ENCODE measurements around the gene AP2A1. TPM values are rescaled to one million over a fixed set of nuclear protein-coding genes. Genes with fewer than 3 reads are reported as not detected.
"Not testable (repeated sequence)": the region's sequence is repeated elsewhere in the genome, so short reads cannot be mapped to it uniquely, and the experiment has no call there.

AP2A1 gene
- total RNA-seq, 2 experiments from 2014 or later, result 85.3 to 102 TPM

GRCh38 chr19:49816590-49816989, 49.8 kb downstream of the AP2A1 start:
- Mint-ChIP-seq H3K9me3 (ENCODE audit: low read depth) (no peaks in the 10 kb centered on the region), H3K4me3 (no peak overlapping the region)
- ATAC-seq, result no peak

GRCh38 chr19:49817964-49818648, 51.3 kb downstream of the AP2A1 start, which contains the start of gene MED25:
Gene MED25, plus strand, starts transcription at chr19:49818289. Its CDS starts 53 bp downstream, at chr19:49818342.
- Mint-ChIP-seq H3K9me3 (ENCODE audit: low read depth) (no peaks in the 10 kb centered on the region), H3K36me3 (peaks cover 5% of the 10 kb centered on the region), H3K4me1 (peaks cover 31% of the 10 kb centered on the region), H3K27me3 (no peaks in the 10 kb centered on the region), H3K4me3 (peak within 1 kb of the TSS; percentile 90), H3K27ac (peak within 1 kb of the TSS; percentile 99)
- CTCF ChIA-PET, result interaction anchor here (0.9 to 2.9 kb wide), 2 partner anchors 30 to 50 kb away, joined by 4 to 13 read pairs; no protein-coding TSS in a partner anchor
- ATAC-seq (peak; percentile 66), DNase-seq (peak; percentile 89)

More at GRCh38 chr19:49816590-49816989, 49.8 kb downstream of the AP2A1 start:
- no peak overlapping the region for H3K27ac Mint-ChIP-seq
- H3K36me3 Mint-ChIP-seq, result peaks cover 4% of the 10 kb centered on the region
- DNase-seq, result no peak
- H3K27me3 Mint-ChIP-seq, result no peaks in the 10 kb centered on the region
- CTCF ChIA-PET, result no interaction called here
- H3K4me1 Mint-ChIP-seq, result peaks cover 38% of the 10 kb centered on the region

DNA sequence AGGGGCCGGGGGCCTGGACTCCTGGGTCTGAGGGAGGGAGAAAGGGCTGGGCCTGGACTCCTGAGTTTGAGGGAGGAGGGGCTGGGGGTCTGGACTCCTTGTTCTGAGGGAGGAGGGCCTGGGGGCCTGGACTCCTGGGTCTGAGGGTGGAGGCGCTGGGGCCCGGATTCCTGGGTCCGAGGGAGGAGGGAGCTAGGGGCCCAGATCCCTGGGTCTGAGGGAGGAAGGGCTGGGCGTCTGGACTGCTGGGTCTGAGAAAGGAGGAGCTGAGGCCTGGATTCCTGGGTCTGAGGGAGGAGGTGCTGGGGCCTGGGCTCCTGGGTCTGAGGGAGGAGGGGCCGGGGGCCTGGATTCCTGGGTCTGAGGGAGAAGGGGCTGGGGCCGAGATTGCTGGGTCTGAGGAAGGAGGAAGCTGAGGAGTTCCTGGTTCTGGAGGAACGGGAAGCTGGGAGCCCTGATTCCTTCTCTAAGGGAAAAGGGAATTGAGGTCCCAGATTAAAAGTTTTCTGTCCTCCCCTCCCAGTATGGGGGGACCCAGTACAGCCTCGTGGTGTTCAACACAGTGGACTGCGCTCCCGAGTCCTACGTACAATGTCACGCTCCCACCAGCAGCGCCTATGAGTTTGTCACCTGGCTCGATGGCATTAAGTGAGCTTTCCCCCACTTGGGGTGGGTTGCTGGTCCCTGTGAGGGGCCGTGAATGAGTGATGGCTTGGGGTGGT, 52.0 kb downstream of the AP2A1 start:
- Mint-ChIP-seq H3K27me3 (no peaks in the 10 kb centered on the region), H3K36me3 (peaks cover 10% of the 10 kb centered on the region), H3K4me1 (peaks cover 28% of the 10 kb centered on the region), H3K9me3 (ENCODE audit: low read depth) (no peaks in the 10 kb centered on the region), H3K4me3 (peak overlapping the region; percentile 90), H3K27ac (peak overlapping the region; percentile 99)
- CTCF ChIA-PET, result interaction anchor here (0.8 to 2.9 kb wide), 2 partner anchors 9 to 29 kb away, joined by 3 to 13 read pairs; no protein-coding TSS in a partner anchor
- no peak for ATAC-seq
- DNase-seq, result no peak

DNA sequence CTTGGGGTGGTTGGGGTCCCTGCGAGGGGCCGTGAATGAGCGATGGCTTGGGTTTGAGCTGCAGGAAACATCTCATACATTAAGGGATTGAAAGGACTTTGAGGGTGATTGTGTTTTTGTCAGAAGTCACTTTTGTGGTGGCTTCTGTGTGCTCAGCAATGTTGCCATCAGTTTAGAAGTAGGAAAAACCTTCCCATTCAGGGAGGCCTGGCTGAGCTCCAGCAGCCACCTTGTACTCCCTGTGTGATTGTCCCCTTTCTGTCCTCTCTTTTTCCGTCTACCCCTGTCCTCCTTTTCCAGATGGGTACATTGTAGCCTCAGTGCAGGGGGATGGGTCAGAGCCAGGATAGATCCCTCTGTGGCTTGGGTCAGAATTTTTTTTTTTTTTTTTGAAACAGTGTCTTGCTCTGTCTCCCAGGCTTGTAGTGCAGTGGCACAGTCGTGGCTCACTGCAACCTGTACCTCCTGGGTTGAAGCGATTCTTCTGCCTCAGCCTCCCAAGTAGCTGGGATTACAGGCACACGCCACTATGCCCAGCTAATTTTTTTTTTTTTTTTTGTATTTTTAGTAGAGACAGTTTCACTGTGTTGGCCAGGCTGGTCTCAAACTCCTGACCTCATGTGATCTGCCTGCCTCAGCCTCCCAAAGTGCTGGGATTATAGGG, 52.8 kb downstream of the AP2A1 start:
- H3K4me1 Mint-ChIP-seq, result peaks cover 22% of the 10 kb centered on the region
- H3K36me3 Mint-ChIP-seq, result not testable (repeated sequence)

DNA sequence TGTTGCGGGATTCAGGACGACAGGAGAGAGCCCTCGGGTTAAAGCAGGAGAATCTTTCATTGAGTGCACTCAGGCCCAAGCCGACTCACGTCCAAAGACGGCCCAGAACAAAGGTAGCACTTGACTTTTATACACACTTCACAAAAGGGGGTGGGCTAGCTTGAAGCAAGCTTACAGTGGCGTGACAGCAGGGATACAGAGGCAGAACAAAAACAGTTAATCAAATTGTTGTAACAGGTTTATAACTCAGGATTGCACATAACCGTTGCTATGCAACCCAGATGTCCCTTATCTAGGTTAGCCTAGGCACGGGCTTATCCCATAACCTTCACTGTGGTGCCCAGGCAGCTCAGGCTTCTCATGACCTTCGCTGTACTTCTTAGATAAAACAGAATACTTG, 53.3 kb downstream of the AP2A1 start:
- CTCF ChIA-PET, result interaction anchor here (2.9 kb wide), 1 partner anchor 28 kb away, joined by 13 read pairs; no protein-coding TSS in a partner anchor
- DNase-seq (no peak), ATAC-seq (no peak)
- Mint-ChIP-seq H3K27ac (no peak overlapping the region), H3K9me3 (ENCODE audit: low read depth) (no peaks in the 10 kb centered on the region), H3K27me3 (no peaks in the 10 kb centered on the region), H3K36me3 (peaks cover 10% of the 10 kb centered on the region), H3K4me3 (peak overlapping the region; percentile 4), H3K4me1 (peaks cover 20% of the 10 kb centered on the region)

More for the DNA sequence above, 52.8 kb downstream of the AP2A1 start:
- H3K4me3 Mint-ChIP-seq, result peak overlapping the region; percentile 90
- ATAC-seq; DNase-seq; H3K27me3 Mint-ChIP-seq; H3K9me3 Mint-ChIP-seq (ENCODE audit: low read depth): not testable (repeated sequence)
- CTCF ChIA-PET, result interaction anchor here (0.8 to 2.9 kb wide), 2 partner anchors 10 to 28 kb away, joined by 3 to 13 read pairs; no protein-coding TSS in a partner anchor
- peak overlapping the region; percentile 99 for H3K27ac Mint-ChIP-seq

DNA sequence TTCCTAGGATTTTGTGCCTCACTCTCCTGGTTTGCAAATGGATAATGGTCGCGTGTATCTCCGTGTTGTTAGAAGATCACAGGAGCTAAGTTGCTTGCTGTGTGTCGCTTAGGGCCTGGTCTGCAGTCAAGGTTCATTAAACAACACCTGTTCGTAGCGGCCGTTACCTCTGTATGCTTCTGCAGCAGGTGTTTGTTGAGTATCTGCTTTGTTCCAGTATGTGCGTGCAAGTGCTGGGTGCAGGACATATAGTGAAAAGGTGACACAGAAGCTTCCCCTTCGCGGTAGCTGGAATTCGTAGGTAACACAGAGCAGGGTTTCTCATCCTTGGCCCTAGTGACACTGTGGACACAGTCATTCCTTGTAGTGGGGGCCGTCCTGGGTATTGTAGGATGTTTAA, 56.7 kb downstream of the AP2A1 start:
- Mint-ChIP-seq H3K36me3 (peaks cover 8% of the 10 kb centered on the region), H3K4me1 (peaks cover 14% of the 10 kb centered on the region), H3K27ac (no peak overlapping the region), H3K9me3 (ENCODE audit: low read depth) (no peaks in the 10 kb centered on the region), H3K27me3 (no peaks in the 10 kb centered on the region), H3K4me3 (no peak overlapping the region)
- no peak for ATAC-seq
- CTCF ChIA-PET, result no interaction called here
- DNase-seq, result no peak

DNA sequence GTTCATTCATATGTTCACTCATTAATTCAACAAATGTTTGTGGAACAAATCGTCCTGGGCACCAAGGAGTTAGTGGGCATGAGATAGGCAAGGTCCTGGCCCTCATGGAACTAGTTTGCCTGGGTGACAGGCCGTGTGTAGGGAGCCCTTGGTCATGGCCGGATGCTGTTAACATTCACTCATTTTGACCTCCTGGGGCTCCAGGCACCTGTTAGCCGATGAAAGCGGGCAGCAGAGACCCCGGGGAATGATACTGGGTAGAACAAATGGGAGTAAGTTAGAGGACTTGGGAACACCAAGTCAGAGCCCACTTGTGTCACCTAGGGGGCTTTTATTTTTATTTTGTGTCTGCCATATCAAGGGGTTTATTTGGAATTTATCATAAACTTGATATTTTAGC, 57.9 kb downstream of the AP2A1 start:
- Mint-ChIP-seq H3K9me3 (ENCODE audit: low read depth) (no peaks in the 10 kb centered on the region), H3K27me3 (no peaks in the 10 kb centered on the region), H3K4me1 (peaks cover 4% of the 10 kb centered on the region), H3K27ac (no peak overlapping the region), H3K4me3 (no peak overlapping the region), H3K36me3 (peaks cover 8% of the 10 kb centered on the region)
- CTCF ChIA-PET, result no interaction called here
- DNase-seq (no peak), ATAC-seq (no peak)

GRCh38 chr19:49827034-49827433, 60.2 kb downstream of the AP2A1 start:
- DNase-seq, result no peak
- H3K27ac Mint-ChIP-seq, result no peak overlapping the region
- CTCF ChIA-PET, result no interaction called here

DNA sequence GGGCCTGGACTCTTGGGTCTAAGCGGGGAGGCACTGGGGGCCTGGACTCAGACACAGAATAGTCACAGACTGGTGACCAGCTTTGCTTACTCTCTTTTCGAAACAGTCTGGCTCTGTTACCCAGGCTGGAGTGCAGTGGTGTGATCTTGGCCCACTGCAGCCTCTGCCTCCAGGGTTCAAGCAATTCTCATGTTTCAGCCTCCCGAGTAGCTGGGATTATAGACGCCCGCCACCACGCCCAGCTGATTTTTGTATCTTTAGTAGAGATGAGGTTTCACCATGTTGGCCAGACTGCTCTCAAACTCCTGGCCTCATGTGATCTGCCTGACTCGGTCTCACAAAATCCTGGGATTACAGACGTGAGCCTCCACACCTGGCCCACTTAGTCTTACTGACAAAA, 62.4 kb downstream of the AP2A1 start:
- Mint-ChIP-seq H3K9me3 (ENCODE audit: low read depth) (no peaks in the 10 kb centered on the region), H3K27ac (no peak overlapping the region), H3K36me3 (peaks cover 15% of the 10 kb centered on the region), H3K27me3 (no peaks in the 10 kb centered on the region), H3K4me1 (peaks cover 24% of the 10 kb centered on the region), H3K4me3 (no peak overlapping the region)
- no peak for DNase-seq
- ATAC-seq, result no peak
- CTCF ChIA-PET, result no interaction called here

More at GRCh38 chr19:49827034-49827433, 60.2 kb downstream of the AP2A1 start:
- Mint-ChIP-seq H3K4me1 (peaks cover 14% of the 10 kb centered on the region), H3K9me3 (ENCODE audit: low read depth) (no peaks in the 10 kb centered on the region), H3K36me3 (peaks cover 12% of the 10 kb centered on the region), H3K27me3 (no peaks in the 10 kb centered on the region), H3K4me3 (no peak overlapping the region)
- ATAC-seq, result no peak

DNA sequence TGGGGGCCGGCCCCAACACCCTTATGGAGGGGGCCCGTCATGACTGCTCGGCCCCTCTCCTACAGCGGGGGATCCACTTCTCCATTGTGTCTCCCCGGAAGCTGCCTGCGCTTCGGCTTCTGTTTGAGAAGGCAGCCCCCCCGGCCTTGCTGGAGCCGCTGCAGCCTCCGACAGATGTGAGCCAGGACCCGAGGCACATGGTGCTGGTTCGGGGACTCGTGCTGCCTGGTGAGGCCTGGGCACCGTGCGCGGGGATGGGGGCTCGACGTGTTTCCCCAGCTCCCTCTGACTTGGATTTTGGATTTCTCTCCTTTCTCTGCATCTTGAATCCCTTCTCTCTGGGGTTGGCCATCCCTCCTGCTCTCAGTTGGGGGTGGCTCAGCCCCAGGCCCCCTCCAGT, 62.9 kb downstream of the AP2A1 start:
- CTCF ChIA-PET, result no interaction called here
- ATAC-seq (no peak), DNase-seq (no peak)
- Mint-ChIP-seq H3K4me1 (peaks cover 24% of the 10 kb centered on the region), H3K36me3 (peaks cover 16% of the 10 kb centered on the region), H3K27ac (no peak overlapping the region), H3K9me3 (ENCODE audit: low read depth) (no peaks in the 10 kb centered on the region), H3K27me3 (no peaks in the 10 kb centered on the region), H3K4me3 (no peak overlapping the region)

GRCh38 chr19:49830766-49831165, 64.0 kb downstream of the AP2A1 start:
- H3K4me1 Mint-ChIP-seq, result peaks cover 24% of the 10 kb centered on the region
- H3K4me3 Mint-ChIP-seq, result no peak overlapping the region
- CTCF ChIA-PET, result no interaction called here
- no peak for DNase-seq
- no peak for ATAC-seq
- no peaks in the 10 kb centered on the region for H3K27me3 Mint-ChIP-seq
- H3K36me3 Mint-ChIP-seq, result peaks cover 21% of the 10 kb centered on the region
- H3K27ac Mint-ChIP-seq, result no peak overlapping the region
- H3K9me3 Mint-ChIP-seq (ENCODE audit: low read depth), result no peaks in the 10 kb centered on the region

DNA sequence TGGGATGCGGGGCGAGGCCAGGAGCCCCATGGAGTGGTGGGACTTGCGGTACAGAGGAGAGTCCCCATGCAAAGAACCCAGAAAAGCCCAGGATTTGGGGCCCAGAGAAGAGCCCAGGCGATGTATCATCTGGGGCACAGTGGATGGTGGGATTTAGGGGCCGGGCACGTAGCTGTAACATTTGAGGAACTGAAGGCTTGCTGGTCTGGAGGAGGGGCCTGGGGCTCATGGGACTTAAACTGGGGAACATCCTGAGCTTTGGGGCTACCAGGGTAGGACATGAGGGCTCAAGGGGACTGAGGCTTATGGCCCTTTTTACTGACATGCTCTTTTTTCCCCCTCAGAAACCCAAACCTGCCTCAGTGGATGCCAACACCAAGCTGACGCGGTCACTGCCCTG, 64.8 kb downstream of the AP2A1 start:
- Mint-ChIP-seq H3K4me3 (no peak overlapping the region), H3K27me3 (no peaks in the 10 kb centered on the region), H3K27ac (no peak overlapping the region), H3K4me1 (peaks cover 24% of the 10 kb centered on the region), H3K9me3 (ENCODE audit: low read depth) (no peaks in the 10 kb centered on the region), H3K36me3 (peaks cover 21% of the 10 kb centered on the region)
- ATAC-seq (no peak), DNase-seq (no peak)
- CTCF ChIA-PET, result no interaction called here

GRCh38 chr19:49832556-49832955, 65.8 kb downstream of the AP2A1 start:
- H3K27ac Mint-ChIP-seq, result peak overlapping the region; percentile 9
- peaks cover 27% of the 10 kb centered on the region for H3K36me3 Mint-ChIP-seq
- no peak for ATAC-seq

More at GRCh38 chr19:49832556-49832955, 65.8 kb downstream of the AP2A1 start:
- no peak for DNase-seq
- Mint-ChIP-seq H3K27me3 (no peaks in the 10 kb centered on the region), H3K4me1 (peaks cover 24% of the 10 kb centered on the region), H3K4me3 (no peak overlapping the region), H3K9me3 (ENCODE audit: low read depth) (no peaks in the 10 kb centered on the region)
- CTCF ChIA-PET, result interaction anchor here (0.8 to 0.9 kb wide), 2 partner anchors 27 to 114 kb away, joined by 3 read pairs; no protein-coding TSS in a partner anchor

Measured in activated CD8-positive, alpha-beta memory T cell treated with anti-CD3 and anti-CD28 coated beads, Interleukin-2, amount 10 ng/mL, durations not matched to agents 7 days and 5 days (primary cell).